HG03196 (cell line): ENCODE results near the gene KMT2D.

Experiments used
- ATAC-seq: cut with Tn5 transposase; IDR thresholded peaks from one replicate; pipeline ENCODE4 v1.9.1; 2021; ENCODE audit not compliant: unreplicated experiment

The KMT2D gene

GRCh38 chr12:49036029-49036428 lies 24.6 kb downstream of the KMT2D start:
- no peak for ATAC-seq

GRCh38 chr12:49034286-49034622 lies 26.3 kb downstream of the KMT2D start:
- no peak for ATAC-seq

DNA sequence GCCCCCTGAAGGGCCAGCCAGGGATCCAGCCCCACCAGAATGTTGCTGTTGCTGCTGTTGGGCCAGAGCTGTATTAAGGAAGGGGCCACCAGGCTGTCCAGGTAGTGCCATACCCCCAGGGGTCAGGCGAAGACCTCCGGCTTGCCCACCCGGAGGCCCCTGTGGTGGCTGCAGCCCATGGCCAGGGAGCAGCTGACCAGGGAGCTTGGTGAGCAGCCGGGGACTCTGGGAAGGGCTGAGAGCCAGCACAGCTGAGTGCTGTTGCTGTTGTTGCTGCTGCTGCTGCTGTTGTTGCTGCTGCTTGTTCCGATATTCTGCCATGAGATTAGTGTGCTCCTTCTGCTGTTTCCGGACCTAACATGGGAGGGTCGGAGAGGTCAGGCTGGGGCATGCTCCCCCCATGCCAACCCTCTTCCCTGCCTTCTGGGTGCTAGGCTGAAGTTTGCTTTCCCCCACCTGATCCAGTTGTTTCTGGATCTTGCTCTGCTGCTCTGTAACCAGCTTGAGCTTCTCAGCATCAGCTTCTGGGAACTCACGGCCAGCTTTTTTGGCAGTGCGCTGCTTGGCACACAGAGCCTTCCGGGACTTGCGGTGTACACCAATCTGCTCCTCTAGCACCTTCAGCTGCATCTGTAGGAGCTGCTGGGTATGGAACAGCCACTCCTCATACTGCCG lies 26.8 kb downstream of the KMT2D start:
- ATAC-seq, result no peak

GRCh38 chr12:49032679-49033447 lies 27.7 kb downstream of the KMT2D start:
- ATAC-seq, result no peak

DNA sequence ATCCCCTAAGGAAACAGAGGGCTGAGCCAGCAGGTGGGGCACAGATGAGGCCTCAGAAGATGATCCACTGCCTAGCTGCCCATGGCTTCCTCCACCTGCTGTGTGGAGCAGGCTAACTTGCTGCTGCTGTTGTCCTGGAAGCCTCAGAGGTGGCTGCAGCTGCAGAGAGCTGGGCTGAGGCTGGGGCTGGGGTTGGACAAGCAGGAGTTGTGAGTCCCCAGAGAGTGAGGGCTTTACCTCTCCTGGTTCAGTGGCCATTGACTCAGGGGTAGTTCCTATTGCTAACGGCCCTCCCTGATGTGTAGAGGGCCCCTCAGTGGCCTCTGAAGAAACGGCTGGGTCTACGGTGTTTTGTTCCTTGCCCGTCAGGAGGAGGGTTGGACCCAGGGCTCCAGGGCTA lies 28.3 kb downstream of the KMT2D start:
- ATAC-seq, result no peak

GRCh38 chr12:49031573-49032161 lies 28.9 kb downstream of the KMT2D start:
- ATAC-seq, result no peak

DNA sequence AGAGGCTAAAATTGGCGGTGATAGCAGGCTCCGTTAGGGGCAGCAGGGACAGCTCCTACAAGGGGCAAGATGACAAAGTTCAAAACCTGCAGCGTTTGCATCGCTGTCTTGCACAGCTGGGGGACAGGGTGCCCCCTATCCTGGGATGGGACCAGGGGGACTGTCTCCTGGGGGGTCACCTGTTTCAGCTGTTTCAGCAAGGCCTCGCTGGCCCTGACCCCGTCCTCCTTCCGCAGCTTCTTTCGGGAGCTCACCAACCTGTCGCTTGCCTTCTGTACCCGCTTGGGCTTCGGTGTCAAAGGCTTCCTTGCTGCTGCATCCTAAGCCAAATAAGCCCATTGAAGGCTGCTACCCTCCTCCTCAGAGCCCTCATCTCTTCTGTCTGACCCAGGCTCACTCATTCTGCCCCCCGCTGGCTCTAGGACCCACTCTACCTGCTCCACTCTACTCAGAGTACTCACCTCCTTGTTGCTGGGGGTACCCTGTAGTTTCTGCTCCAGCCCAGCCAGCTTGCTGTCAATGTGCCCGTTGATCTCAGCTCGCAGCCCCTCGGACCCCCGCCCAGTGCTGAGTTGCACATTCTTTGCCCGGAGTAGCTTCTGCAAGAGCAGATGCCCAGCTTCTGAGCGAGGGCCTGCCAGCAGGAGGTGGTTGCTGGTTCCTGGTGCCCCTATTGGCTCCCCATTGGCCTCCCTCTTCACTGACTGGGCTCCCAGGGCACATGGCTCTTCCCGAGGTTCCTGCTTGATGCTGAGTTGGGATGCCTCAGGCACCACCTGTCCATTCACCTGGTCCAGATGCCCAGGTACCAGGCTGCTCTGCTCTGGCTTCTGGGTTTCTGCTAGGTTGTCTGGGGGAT lies 29.7 kb downstream of the KMT2D start:
- no peak for ATAC-seq

GRCh38 chr12:49030119-49030518 lies 30.5 kb downstream of the KMT2D start:
- no peak for ATAC-seq

DNA sequence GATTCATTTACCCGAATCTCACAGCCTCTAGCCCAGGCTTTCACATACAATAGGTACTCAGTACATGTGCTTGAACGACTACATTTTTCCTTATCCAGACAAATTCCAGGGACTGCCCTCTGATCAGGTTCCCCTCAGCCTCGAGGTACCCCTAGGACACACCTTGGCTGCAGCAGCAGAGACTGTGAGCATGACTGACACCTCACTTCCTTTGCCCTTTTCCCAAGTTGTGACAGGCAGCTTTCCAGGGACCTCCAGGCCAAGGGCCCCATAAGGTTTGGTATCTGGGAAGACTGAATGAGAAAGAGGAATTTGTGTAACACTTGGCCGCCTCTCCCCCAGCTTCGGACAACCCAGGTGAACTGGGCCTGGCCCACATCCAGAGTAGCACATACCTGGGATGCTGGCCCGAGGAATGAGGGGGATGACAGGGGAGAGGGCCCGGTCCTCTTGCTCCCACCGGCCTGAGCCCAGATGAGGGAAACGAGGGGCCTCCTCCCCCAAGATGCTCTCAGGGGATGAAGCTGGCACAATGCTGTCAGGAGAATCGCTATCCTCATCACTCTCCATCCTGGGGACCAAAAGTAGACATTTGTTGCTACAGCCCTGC lies 31.8 kb downstream of the KMT2D start:
- no peak for ATAC-seq

- ATAC-seq, result no peak
Observed at GRCh38 chr12:49027846-49028555, 32.6 kb downstream of the KMT2D start.

GRCh38 chr12:49026678-49027480 lies 33.7 kb downstream of the KMT2D start:
- no peak for ATAC-seq

GRCh38 chr12:49026101-49026500 lies 34.5 kb downstream of the KMT2D start:
- no peak for ATAC-seq

- ATAC-seq, result no peak
Observed at GRCh38 chr12:49025463-49025862, 35.1 kb downstream of the KMT2D start.

- no peak for ATAC-seq
Observed at GRCh38 chr12:49024543-49024942, 36.1 kb downstream of the KMT2D start.

DNA sequence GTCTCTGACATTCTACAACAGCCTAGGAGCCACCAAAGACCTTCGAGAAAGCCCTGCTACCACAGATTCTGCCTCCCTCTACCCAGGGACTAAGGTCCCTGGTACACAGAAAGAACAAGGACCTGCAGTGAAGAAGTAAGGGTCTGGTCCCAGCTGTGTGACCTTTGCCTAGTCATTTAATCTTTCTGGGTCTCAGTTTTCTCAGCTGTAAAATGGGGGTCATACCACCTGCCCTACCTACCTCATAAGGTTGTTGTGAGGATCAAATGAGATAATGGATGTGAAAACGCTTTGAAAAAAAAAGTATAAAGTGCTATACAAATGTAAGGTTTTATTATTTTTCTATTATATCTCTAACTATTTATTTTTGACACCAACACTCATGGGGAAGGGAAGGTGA lies 36.8 kb downstream of the KMT2D start:
- no peak for ATAC-seq

DNA sequence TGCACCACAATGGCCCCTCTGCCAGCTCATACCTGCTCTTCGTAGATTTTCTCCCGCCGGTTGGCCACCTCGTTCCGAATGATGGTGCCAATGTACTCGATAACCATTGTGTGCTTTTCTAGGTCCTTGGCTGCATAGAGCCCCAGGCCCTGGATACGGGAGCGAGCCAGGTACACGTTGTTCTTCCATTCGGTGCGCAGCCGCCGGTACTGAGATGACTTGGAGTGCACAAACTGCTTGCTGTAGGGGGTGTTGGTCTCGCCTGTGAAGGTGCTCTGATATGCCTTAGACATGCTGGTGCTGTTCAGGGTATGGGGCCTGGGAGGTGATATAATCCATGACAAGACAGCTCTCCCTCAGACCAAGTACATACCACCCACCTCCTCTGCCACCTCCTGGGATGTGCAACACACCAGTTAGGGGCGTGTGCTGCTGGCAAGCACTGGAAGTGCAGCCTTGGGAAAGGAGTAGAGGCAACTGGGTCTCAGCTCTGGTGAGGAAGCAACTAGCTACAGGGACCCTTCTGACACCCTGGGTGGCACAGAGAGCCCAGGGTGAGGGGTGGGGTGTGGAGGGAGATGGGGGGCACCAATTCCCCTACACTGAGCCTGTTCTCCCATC lies 37.9 kb downstream of the KMT2D start:
- ATAC-seq, result no peak

DNA sequence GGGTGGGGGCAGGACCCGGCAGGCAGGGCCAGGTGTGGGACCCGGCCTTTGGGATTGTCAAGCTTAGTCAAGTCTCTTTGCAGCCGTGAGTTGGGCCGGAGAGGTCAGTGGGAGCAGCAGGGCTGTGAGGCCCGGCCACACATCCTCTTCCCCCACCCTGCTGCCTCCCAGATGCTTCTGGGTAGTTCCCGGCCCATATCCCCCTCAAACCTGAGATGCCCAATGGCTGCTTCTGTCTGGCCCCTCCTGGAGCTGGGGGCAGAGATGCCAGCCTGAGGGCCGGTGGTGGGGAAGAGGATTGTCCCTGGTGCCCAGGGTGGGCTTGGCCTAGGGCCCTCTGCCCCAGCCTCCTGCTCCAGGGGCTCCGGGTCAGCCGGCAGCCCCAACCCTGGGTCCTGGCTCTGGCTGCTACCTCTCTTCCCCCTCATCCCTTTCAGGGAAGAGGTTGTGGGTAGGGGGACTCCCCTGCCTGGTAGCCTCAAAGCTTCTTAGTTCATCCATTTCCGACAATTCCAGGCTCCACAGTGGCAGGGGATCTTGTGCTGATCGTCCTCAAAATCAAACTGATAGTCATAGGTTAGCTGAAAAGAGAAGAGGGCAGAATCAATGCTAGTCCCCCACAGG lies 39.2 kb downstream of the KMT2D start:
- no peak for ATAC-seq

DNA sequence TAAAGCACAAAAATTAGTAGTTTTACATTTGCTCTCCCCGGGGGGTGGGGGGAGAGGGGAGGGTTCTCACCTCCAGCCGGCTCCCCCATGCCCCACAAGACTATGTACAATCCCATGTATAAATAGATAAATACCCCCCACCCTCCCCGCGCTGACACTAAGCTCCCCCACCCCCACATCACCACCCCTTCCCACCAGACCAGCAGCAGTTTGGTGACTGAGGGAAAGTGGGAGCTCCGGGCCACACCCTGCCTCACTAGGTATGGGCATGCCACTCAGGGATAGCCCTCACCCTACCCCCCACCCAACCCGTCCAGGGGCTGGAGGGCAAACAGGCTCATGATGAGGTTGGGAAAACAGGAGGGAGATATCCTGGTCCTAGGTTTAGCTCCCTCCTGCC lies 40.2 kb downstream of the KMT2D start:
- no peak for ATAC-seq
